Esophagus muscularis mucosa (tissue), 4 donors: ENCODE measurements around the gene COG2. TPM values are rescaled to one million over a fixed set of nuclear protein-coding genes. Genes with fewer than 3 reads are reported as not detected.

Experiments used
- DNase-seq: peaks from one replicate; pipeline ENCODE4 v3.0.0-alpha.2; 2017; ENCODE audit errors: extremely low spot score
- H3K27ac ChIP-seq, 4 donors: fragments of 200-600 bp; sonication (generic); replicated peaks in 1 of 4; 1 replicate in 3 of 4; 2 replicates in 1 of 4; pipeline ENCODE4 v1.5.1; 2016 to 2019; ENCODE audit warnings: mild to moderate bottlenecking in 1 of 4
- H3K27me3 ChIP-seq, 4 donors: fragments of 200-600 bp; sonication (generic); one replicate each; pipeline versions ENCODE4 v1.5.1 to v1.6.0; 2016 to 2019
- H3K36me3 ChIP-seq, 4 donors: fragments of 200-600 bp; sonication (generic); one replicate each; pipeline ENCODE4 v1.5.1; 2016 to 2019
- H3K4me1 ChIP-seq, 4 donors: fragments of 200-600 bp; sonication (generic); one replicate each; pipeline ENCODE4 v1.5.1; 2016 to 2019
- H3K4me3 ChIP-seq, 4 donors: fragments of 200-600 bp; sonication (generic); 1 replicate in 2 of 4; 2 replicates in 2 of 4; pipeline ENCODE4 v1.5.1; 2016 to 2019; ENCODE audit warnings: mild to moderate bottlenecking in 4 of 4, moderate library complexity in 1 of 4
- H3K9me3 ChIP-seq, 4 donors: fragments of 200-600 bp; sonication (generic); 1 replicate in 3 of 4; 2 replicates in 1 of 4; pipeline ENCODE4 v1.5.1; 2016 to 2019
- CTCF ChIP-seq, 3 experiments: fragments of 200-600 bp in 2 of 3; fragments of 450-650 bp in 1 of 3; sonication (generic) in 2 of 3; IDR thresholded peaks; one replicate each; pipeline ENCODE4 v1.5.1; 2017 to 2019; ENCODE audit warnings: antibody characterized with exemption in 3 of 3, mild to moderate bottlenecking in 2 of 3, moderate library complexity in 1 of 3
- EP300 ChIP-seq: sonication (generic); formaldehyde crosslinking; IDR thresholded peaks from one replicate; pipeline ENCODE4 v1.6.1; 2017; ENCODE audit warnings: antibody characterized with exemption
- POLR2A ChIP-seq: fragments of 450-650 bp; IDR thresholded peaks from one replicate; pipeline ENCODE4 v1.6.1; 2017; ENCODE audit warnings: antibody characterized with exemption, moderate library complexity, mild to moderate bottlenecking, low read depth
- POLR2AphosphoS5 ChIP-seq, 2 donors: sonication (generic); formaldehyde crosslinking; IDR thresholded peaks; one replicate each; pipeline ENCODE4 v1.6.1; 2017; ENCODE audit warnings: antibody characterized with exemption in 2 of 2
- WGBS: methylation state at CpG from one replicate; pipeline ENCODE4 v1.1.5; 2018; 5-methylcytosine and 5-hydroxymethylcytosine counted together
- intact Hi-C: fragments of 100-400 bp; cut with DNase I; formaldehyde crosslinking; loops from one replicate; pipeline ENCODE4 v1.15.1; 2023
- total RNA-seq, 4 donors: library from RNA; depleted of rRNA; stranded (reverse); fragments of >200 nt; gene quantifications; one replicate each; pipeline versions ENCODE4 v1.1.0 to v1.2.1, GENCODE V29; 2016

Gene COG2
- total RNA-seq, 4 donors from 2014 or later: 20.9 to 23.9 (median 22.5) TPM

- peaks cover 29 to 80% (median 68%) of the 10 kb centered on the region in 4 donors for H3K36me3 ChIP-seq
- no peak for DNase-seq
- WGBS: 35% methylated on average over 3 of the region's 3 CpGs
- peak overlapping the region in 1 of 4 donors; percentile 22 for H3K27ac ChIP-seq
- H3K4me3 ChIP-seq: no peak overlapping the region
- intact Hi-C loops: no loop called here
- TF ChIP-seq CTCF (IDR thresholded peaks at IDR 0.05) (no peak), POLR2AphosphoS5 (IDR thresholded peaks at IDR 0.05) (no peak), EP300 (no peak)
- H3K27me3 ChIP-seq: no peaks in the 10 kb centered on the region
- peaks cover 12 to 23% (median 21%) of the 10 kb centered on the region in 4 donors for H3K4me1 ChIP-seq
- H3K9me3 ChIP-seq: no peaks in the 10 kb centered on the region
Observed at GRCh38 chr1:230682274-230682673, 40.0 kb downstream of the COG2 start.

- 80% methylated on average over 9 of the region's 9 CpGs for WGBS
- TF ChIP-seq POLR2AphosphoS5 (IDR thresholded peaks at IDR 0.05) (no peak), POLR2A (no peak), EP300 (no peak), CTCF (IDR thresholded peaks at IDR 0.05) (no peak)
- Histone ChIP-seq H3K27me3 (no peaks in the 10 kb centered on the region), H3K4me1 (peaks cover 12 to 23% (median 21%) of the 10 kb centered on the region in 4 donors), H3K27ac (peak overlapping the region in 1 of 4 donors; percentile 22), H3K9me3 (no peaks in the 10 kb centered on the region), H3K36me3 (peaks cover 33 to 78% (median 69%) of the 10 kb centered on the region in 4 donors), H3K4me3 (no peak overlapping the region)
- no peak for DNase-seq
- intact Hi-C loops: no loop called here
Observed at GRCh38 chr1:230682882-230683610, 40.8 kb downstream of the COG2 start.

GRCh38 chr1:230684146-230684545 lies 41.9 kb downstream of the COG2 start:
- Histone ChIP-seq H3K4me1 (peaks cover 12 to 23% (median 21%) of the 10 kb centered on the region in 4 donors), H3K36me3 (peaks cover 33 to 78% (median 69%) of the 10 kb centered on the region in 4 donors), H3K27ac (no peak overlapping the region), H3K9me3 (no peaks in the 10 kb centered on the region), H3K27me3 (no peaks in the 10 kb centered on the region), H3K4me3 (no peak overlapping the region)
- TF ChIP-seq CTCF (IDR thresholded peaks at IDR 0.05) (no peak), EP300 (no peak), POLR2AphosphoS5 (IDR thresholded peaks at IDR 0.05) (no peak), POLR2A (no peak)
- DNase-seq: no peak
- WGBS: 93% methylated on average over 2 of the region's 2 CpGs
- intact Hi-C loops: no loop called here

GRCh38 chr1:230684998-230685397 lies 42.7 kb downstream of the COG2 start:
- H3K27ac ChIP-seq: no peak overlapping the region
- no peak overlapping the region for H3K4me3 ChIP-seq
- no peaks in the 10 kb centered on the region for H3K9me3 ChIP-seq
- peaks cover 12 to 23% (median 21%) of the 10 kb centered on the region in 4 donors for H3K4me1 ChIP-seq
- no peaks in the 10 kb centered on the region for H3K27me3 ChIP-seq
- TF ChIP-seq POLR2A (no peak), POLR2AphosphoS5 (IDR thresholded peaks at IDR 0.05) (no peak), CTCF (IDR thresholded peaks at IDR 0.05) (no peak), EP300 (no peak)
- no peak for DNase-seq
- 94% methylated on average over 5 of the region's 5 CpGs for WGBS
- H3K36me3 ChIP-seq: peaks cover 37 to 78% (median 70%) of the 10 kb centered on the region in 4 donors
- intact Hi-C loops: no loop called here
